WTC11 (cell line): Measurements from ENCODE around the gene SHFL. TPM values are rescaled to one million over a fixed set of nuclear protein-coding genes. Genes with fewer than 3 reads are reported as not detected.

Experiments used
- ATAC-seq: fragments of 200-7000 bp; cut with Tn5 transposase; 2 replicates; pipeline ENCODE4 v1.10.0; 2021; ENCODE audit warnings: mild to moderate bottlenecking, moderate library complexity
- CTCF ChIA-PET: fragments of 300-600 bp; sonication (Branson Sonifier 250); formaldehyde crosslinking; loops from one replicate; lab custom pipeline; 2021; ENCODE audit warnings: antibody characterized with exemption; lab: Charles Lee
- POLR2A ChIA-PET: fragments of 350-600 bp; sonication (Branson Sonifier 250); formaldehyde crosslinking; loops from one replicate; lab custom pipeline; 2021; ENCODE audit warnings: antibody characterized with exemption; lab: Charles Lee
- DNase-seq: peaks from one replicate; pipeline ENCODE4 v3.0.0; 2021; ENCODE audit warnings: low spot score
- H3K27ac Mint-ChIP-seq: 2 replicates; pipeline ENCODE4 v1.8.0; 2021; ENCODE audit warnings: mixed read lengths
- H3K27me3 Mint-ChIP-seq: 2 replicates; pipeline ENCODE4 v1.8.0; 2021; ENCODE audit warnings: low read depth, mild to moderate bottlenecking, moderate library complexity, mixed read lengths
- H3K36me3 Mint-ChIP-seq: 2 replicates; pipeline ENCODE4 v1.8.0; 2021; ENCODE audit warnings: mixed read lengths
- H3K4me1 Mint-ChIP-seq: 2 replicates; pipeline ENCODE4 v1.8.0; 2022; ENCODE audit warnings: mixed read lengths
- H3K4me3 Mint-ChIP-seq: 2 replicates; pipeline ENCODE4 v1.8.0; 2021; ENCODE audit warnings: mild to moderate bottlenecking, moderate library complexity, mixed read lengths
- H3K9me3 Mint-ChIP-seq: 2 replicates; pipeline ENCODE4 v1.8.0; 2021; ENCODE audit warnings: mixed read lengths
- AFF4 ChIP-seq: sonication (generic); formaldehyde crosslinking; IDR thresholded peaks from 2 replicates; pipeline ENCODE4 v1.8.1; 2023; ENCODE audit warnings: mild to moderate bottlenecking, missing genetic modification reagents, borderline replicate concordance
- ARID4B ChIP-seq: sonication (generic); formaldehyde crosslinking; IDR thresholded peaks from 2 replicates; pipeline ENCODE4 v1.8.0; 2023; ENCODE audit warnings: missing genetic modification reagents, mild to moderate bottlenecking, borderline replicate concordance
- ATF1 ChIP-seq: sonication (generic); formaldehyde crosslinking; IDR thresholded peaks from 2 replicates; pipeline ENCODE4 v1.8.1; 2023; ENCODE audit warnings: mild to moderate bottlenecking, moderate library complexity, missing genetic modification reagents
- ATF3 ChIP-seq: sonication (generic); formaldehyde crosslinking; conservative IDR thresholded peaks from 2 replicates; pipeline ENCODE4 v1.8.1; 2022; ENCODE audit warnings: mild to moderate bottlenecking, missing genetic modification reagents
- CREB1 ChIP-seq: sonication (generic); formaldehyde crosslinking; IDR thresholded peaks from 2 replicates; pipeline ENCODE4 v1.8.0; 2023; ENCODE audit warnings: mild to moderate bottlenecking, missing genetic modification reagents
- CTCF ChIP-seq: fragments of 200-600 bp; IDR thresholded peaks from 2 replicates; pipeline ENCODE4 v1.8.0; 2022; ENCODE audit warnings: antibody characterized with exemption
- FOXP1 ChIP-seq: sonication (generic); formaldehyde crosslinking; IDR thresholded peaks from 2 replicates; pipeline ENCODE4 v1.8.0; 2022; ENCODE audit warnings: missing genetic modification reagents, mild to moderate bottlenecking, moderate library complexity, borderline replicate concordance
- GABPB1 ChIP-seq: sonication (generic); formaldehyde crosslinking; IDR thresholded peaks from 2 replicates; pipeline ENCODE4 v1.8.1; 2023; ENCODE audit warnings: mild to moderate bottlenecking, missing genetic modification reagents
- GTF2I ChIP-seq: fragments of 250-450 bp; sonication (Bioruptor Pico); conservative IDR thresholded peaks from 2 replicates; pipeline ENCODE4 v1.4.0; 2021; ENCODE audit warnings: mild to moderate bottlenecking
- JAZF1 ChIP-seq: fragments of 250-450 bp; sonication (Bioruptor Pico); IDR thresholded peaks from 2 replicates; pipeline ENCODE4 v1.9.0; 2021; ENCODE audit warnings: moderate library complexity, mild to moderate bottlenecking, inconsistent platforms
- NFE2L1 ChIP-seq: sonication (generic); formaldehyde crosslinking; IDR thresholded peaks from 2 replicates; pipeline ENCODE4 v1.8.1; 2023; ENCODE audit warnings: missing genetic modification reagents
- NR3C1 ChIP-seq: sonication (generic); formaldehyde crosslinking; conservative IDR thresholded peaks from 2 replicates; pipeline ENCODE4 v1.8.1; 2023; ENCODE audit warnings: low read depth, mild to moderate bottlenecking, missing genetic modification reagents
- PRRX2 ChIP-seq: fragments of 250-450 bp; sonication (Bioruptor Pico); IDR thresholded peaks from 2 replicates; pipeline ENCODE4 v1.8.0; 2021; ENCODE audit warnings: mild to moderate bottlenecking
- SMAD3 ChIP-seq: sonication (generic); formaldehyde crosslinking; IDR thresholded peaks from 2 replicates; pipeline ENCODE4 v1.8.0; 2022; ENCODE audit warnings: missing genetic modification reagents, mild to moderate bottlenecking, borderline replicate concordance
- SOX15 ChIP-seq: fragments of 250-450 bp; sonication (Bioruptor Pico); IDR thresholded peaks from 2 replicates; pipeline ENCODE4 v1.9.0; 2021; ENCODE audit warnings: mild to moderate bottlenecking
- SP1 ChIP-seq: sonication (generic); formaldehyde crosslinking; conservative IDR thresholded peaks from 2 replicates; pipeline ENCODE4 v1.8.1; 2022; ENCODE audit warnings: missing genetic modification reagents
- TEAD4 ChIP-seq: sonication (generic); formaldehyde crosslinking; IDR thresholded peaks from 2 replicates; pipeline ENCODE4 v1.8.0; 2022; ENCODE audit warnings: mild to moderate bottlenecking, missing genetic modification reagents
- USF1 ChIP-seq: sonication (generic); formaldehyde crosslinking; IDR thresholded peaks from 2 replicates; pipeline ENCODE4 v1.8.0; 2022; ENCODE audit warnings: mild to moderate bottlenecking, missing genetic modification reagents
- USF2 ChIP-seq: sonication (generic); formaldehyde crosslinking; IDR thresholded peaks from 2 replicates; pipeline ENCODE4 v1.8.1; 2023; ENCODE audit warnings: mild to moderate bottlenecking, missing genetic modification reagents, moderate library complexity
- ZNF263 ChIP-seq: sonication (generic); formaldehyde crosslinking; IDR thresholded peaks from 2 replicates; pipeline ENCODE4 v1.8.1; 2022; ENCODE audit warnings: low read depth, mild to moderate bottlenecking, moderate library complexity, missing genetic modification reagents
- ZNF317 ChIP-seq: sonication (generic); formaldehyde crosslinking; IDR thresholded peaks from 2 replicates; pipeline ENCODE4 v1.8.1; 2023; ENCODE audit warnings: low read depth, mild to moderate bottlenecking, moderate library complexity, missing genetic modification reagents, borderline replicate concordance
- total RNA-seq: library from RNA; stranded (reverse); gene quantifications from 3 replicates; pipeline ENCODE4 v1.2.3, GENCODE V29; 2021

Gene SHFL
- total RNA-seq, 1 experiment from 2014 or later, result 22.5 TPM

GRCh38 chr19:10074153-10074552 lies 12.0 kb upstream of the SHFL start:
- TF ChIP-seq SOX15 (CRISPR knock-in tag), result no peak
- no peak for TF ChIP-seq ATF3 (CRISPR knock-in tag)
- TF ChIP-seq NR3C1 (CRISPR knock-in tag), result no peak
- TF ChIP-seq USF1 (CRISPR knock-in tag), result peak; percentile 77
- no peak for TF ChIP-seq AFF4 (CRISPR knock-in tag)
- TF ChIP-seq GABPB1, result no peak
- TF ChIP-seq CREB1 (CRISPR knock-in tag), result no peak
- no peak for TF ChIP-seq SMAD3 (CRISPR knock-in tag)
- TF ChIP-seq CTCF, result peak; percentile 17; the same call in 1 of the 2 replicates
- TF ChIP-seq USF2 (CRISPR knock-in tag), result peak; percentile 78
- Mint-ChIP-seq H3K27ac (no peak overlapping the region), H3K4me1 (peaks cover 8% of the 10 kb centered on the region), H3K4me3 (no peak overlapping the region), H3K36me3 (0 out of 2 replicates have a peak, but pooled peaks cover 2% of the 10 kb centered on the region), H3K9me3 (peaks cover 21% of the 10 kb centered on the region), H3K27me3 (peaks cover 43% of the 10 kb centered on the region)
- ChIA-PET POLR2A (no interaction called here), CTCF (interaction anchor here (1.7 kb wide), 1 partner anchor 25 kb away, joined by 7 read pairs; no protein-coding TSS in a partner anchor)
- ATAC-seq, result no peak
- DNase-seq, result no peak

- peaks cover 48% of the 10 kb centered on the region for H3K27me3 Mint-ChIP-seq
- no peak for TF ChIP-seq PRRX2
- TF ChIP-seq ZNF317 (CRISPR knock-in tag), result no peak
- no peak for TF ChIP-seq GTF2I (CRISPR knock-in tag)
- TF ChIP-seq, all 79 proteins: peak for 0
- no peak overlapping the region for H3K4me3 Mint-ChIP-seq
- no peak overlapping the region for H3K27ac Mint-ChIP-seq
- no peak for DNase-seq
- POLR2A ChIA-PET, result interaction anchor here (0.7 kb wide), 1 partner anchor 42 kb away, joined by 4 read pairs; no protein-coding TSS in a partner anchor
- ATAC-seq, result no peak
- CTCF ChIA-PET, result interaction anchor here (0.9 to 1.4 kb wide), 2 partner anchors 13 to 49 kb away, joined by 5 read pairs; no protein-coding TSS in a partner anchor
- H3K9me3 Mint-ChIP-seq, result peaks cover 20% of the 10 kb centered on the region
- 0 out of 2 replicates have a peak, but pooled peaks cover 2% of the 10 kb centered on the region for H3K36me3 Mint-ChIP-seq
- peaks cover 3% of the 10 kb centered on the region for H3K4me1 Mint-ChIP-seq
Observed at GRCh38 chr19:10076535-10076934, 9.6 kb upstream of the SHFL start.

- Mint-ChIP-seq H3K27ac (no peak overlapping the region), H3K27me3 (peaks cover 52% of the 10 kb centered on the region), H3K9me3 (peaks cover 12% of the 10 kb centered on the region), H3K4me1 (no peaks in the 10 kb centered on the region), H3K36me3 (no peaks in the 10 kb centered on the region), H3K4me3 (no peak overlapping the region)
- ChIA-PET CTCF (interaction anchor here (1.8 kb wide), 1 partner anchor 78 kb away, joined by 6 read pairs; no protein-coding TSS in a partner anchor), POLR2A (no interaction called here)
- TF ChIP-seq JAZF1 (CRISPR knock-in tag) (no peak), ZNF263 (CRISPR knock-in tag) (no peak), PRRX2 (no peak), CREB1 (CRISPR knock-in tag) (no peak), ARID4B (CRISPR knock-in tag) (no peak), FOXP1 (CRISPR knock-in tag) (no peak), ATF1 (no peak), TEAD4 (CRISPR knock-in tag) (no peak), SP1 (CRISPR knock-in tag) (no peak), NFE2L1 (CRISPR knock-in tag) (no peak)
- ATAC-seq (no peak), DNase-seq (no peak)
Observed at GRCh38 chr19:10078329-10078728, 7.8 kb upstream of the SHFL start.
